T-helper 1 cell treated with Interleukin-12 subunit alpha and Interleukin-12 subunit beta and Interleukin-4 antibody, amounts not matched to agents 30 ng/mL and 1 ng/mL, for 36 hours (primary cell): ENCODE data around the gene RPL10A. TPM values are rescaled to one million over a fixed set of nuclear protein-coding genes. Genes with fewer than 3 reads are reported as not detected.
"Not testable (repeated sequence)": the region's sequence is repeated elsewhere in the genome, so short reads cannot be mapped to it uniquely, and the experiment has no call there.

Experiments
- intact Hi-C: fragments of 100-400 bp; cut with micrococcal nuclease; formaldehyde crosslinking; loops from one replicate; pipeline ENCODE4 v1.15.1; 2024
- total RNA-seq: library from RNA; stranded (reverse); gene quantifications from 2 replicates; pipeline ENCODE4 v1.2.3, GENCODE V29; 2022

RPL10A gene
- 1,175 and 1,189 TPM in 2 replicates for total RNA-seq

DNA sequence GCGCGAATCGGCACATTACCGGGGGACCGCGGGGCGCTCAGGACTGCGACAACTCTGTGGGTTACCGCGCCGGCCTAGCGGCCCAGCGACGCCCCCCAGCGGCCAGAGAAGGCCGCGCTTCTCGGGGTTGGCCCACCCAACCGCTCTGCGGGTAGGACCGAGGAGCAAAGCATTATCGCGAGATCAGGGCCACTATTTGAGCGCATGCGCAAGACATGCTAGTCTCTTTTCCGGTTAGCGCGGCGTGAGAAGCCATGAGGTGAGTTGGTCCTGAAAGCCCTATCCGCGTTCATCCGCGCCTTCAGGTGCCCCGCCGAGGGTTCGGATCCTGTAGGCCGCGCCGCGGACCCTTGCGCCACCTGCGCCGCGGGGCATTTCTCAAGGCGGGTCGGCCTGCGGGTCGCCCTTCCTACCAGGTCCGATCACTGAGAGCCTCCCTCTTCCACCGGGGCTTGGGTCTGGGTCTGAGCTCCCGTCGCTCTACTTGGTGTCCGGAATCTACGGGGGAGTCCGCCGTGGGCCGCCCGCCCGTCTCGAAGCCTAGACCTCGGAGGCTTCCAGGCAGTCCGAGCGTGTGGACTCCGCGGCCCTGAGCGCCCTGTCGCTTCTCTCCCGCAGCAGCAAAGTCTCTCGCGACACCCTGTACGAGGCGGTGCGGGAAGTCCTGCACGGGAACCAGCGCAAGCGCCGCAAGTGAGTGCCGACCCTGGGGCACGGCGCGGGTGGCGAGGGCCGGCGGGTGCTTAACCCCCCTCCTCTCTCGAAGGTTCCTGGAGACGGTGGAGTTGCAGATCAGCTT, at the start of gene RPL10A:
TSS of gene RPL10A (plus strand) at position 221 of the 799 bp plus-strand sequence. CDS start at position 255, 34 bp downstream.
- intact Hi-C loops = loop anchor here (1.0 to 2.0 kb wide), 11 partner anchors 16 to 269 kb away; partner anchors contain the start of genes ARMC12, DEF6, FANCE and PPARD

- intact Hi-C loops = loop anchor here (1.0 kb wide), 1 partner anchor 30 kb away; no protein-coding TSS in a partner anchor
These were observed 48.8 kb upstream of the RPL10A start for GRCh38 chr6:35419417-35419816.

GRCh38 chr6:35419961-35420360, 48.2 kb upstream of the RPL10A start:
- intact Hi-C loops = loop anchor here (1.0 kb wide), 1 partner anchor 29 kb away; no protein-coding TSS in a partner anchor

GRCh38 chr6:35425284-35425683, 42.9 kb upstream of the RPL10A start:
- intact Hi-C loops = no loop called here

DNA sequence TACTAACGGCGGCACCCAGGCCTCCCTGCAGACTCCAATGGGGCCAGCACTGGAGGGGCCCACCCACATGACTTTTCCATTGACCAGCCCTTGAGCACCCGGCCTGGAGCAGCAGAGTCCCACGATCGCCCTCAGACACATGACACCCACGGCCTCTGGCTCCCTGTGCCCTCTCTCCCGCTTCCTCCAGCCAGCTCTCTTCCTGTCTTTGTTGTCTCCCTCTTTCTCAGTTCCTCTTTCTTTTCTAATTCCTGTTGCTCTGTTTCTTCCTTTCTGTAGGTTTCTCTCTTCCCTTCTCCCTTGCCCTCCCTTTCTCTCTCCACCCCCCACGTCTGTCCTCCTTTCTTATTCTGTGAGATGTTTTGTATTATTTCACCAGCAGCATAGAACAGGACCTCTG, 42.1 kb upstream of the RPL10A start:
- intact Hi-C loops = no loop called here

- intact Hi-C loops = no loop called here
These were observed 40.8 kb upstream of the RPL10A start for GRCh38 chr6:35427435-35427834.

GRCh38 chr6:35427851-35428321, 40.3 kb upstream of the RPL10A start:
- intact Hi-C loops = no loop called here

DNA sequence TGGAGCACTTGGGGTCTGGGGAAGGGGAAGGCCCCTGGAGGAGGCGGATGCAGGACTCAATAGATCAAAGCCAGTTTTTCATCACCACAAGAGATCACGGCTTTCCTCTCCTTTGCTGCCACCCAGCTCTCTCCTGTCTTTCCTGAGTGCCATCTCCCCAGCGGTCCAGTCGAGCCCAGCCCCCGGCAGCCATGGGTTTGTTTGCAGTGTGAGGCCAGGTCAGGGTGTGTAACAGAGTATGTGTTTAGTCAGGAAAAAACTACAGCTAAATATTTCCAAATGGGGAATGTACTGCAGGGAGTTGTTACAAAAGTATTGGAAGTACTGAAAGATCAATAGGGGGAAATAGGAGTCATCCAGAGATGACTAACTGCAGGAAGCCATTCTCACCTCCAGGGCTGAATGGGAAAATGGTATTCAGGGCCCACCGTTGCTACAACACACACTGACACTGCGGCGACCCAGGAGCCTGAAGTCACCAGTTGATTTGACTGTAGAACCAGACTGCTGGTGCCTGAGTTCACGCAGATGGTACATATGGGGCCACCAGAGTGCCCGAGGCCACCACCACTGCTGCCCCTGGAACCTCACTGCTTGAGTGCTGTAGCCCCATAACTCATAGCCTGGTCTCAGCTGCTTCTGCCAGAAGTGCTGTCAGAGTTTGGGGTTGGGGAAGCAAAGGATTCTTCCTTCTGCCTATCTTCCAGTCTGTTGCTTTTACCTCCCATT, 39.6 kb upstream of the RPL10A start:
- intact Hi-C loops = no loop called here

GRCh38 chr6:35429463-35429862, 38.7 kb upstream of the RPL10A start:
- intact Hi-C loops = no loop called here

DNA sequence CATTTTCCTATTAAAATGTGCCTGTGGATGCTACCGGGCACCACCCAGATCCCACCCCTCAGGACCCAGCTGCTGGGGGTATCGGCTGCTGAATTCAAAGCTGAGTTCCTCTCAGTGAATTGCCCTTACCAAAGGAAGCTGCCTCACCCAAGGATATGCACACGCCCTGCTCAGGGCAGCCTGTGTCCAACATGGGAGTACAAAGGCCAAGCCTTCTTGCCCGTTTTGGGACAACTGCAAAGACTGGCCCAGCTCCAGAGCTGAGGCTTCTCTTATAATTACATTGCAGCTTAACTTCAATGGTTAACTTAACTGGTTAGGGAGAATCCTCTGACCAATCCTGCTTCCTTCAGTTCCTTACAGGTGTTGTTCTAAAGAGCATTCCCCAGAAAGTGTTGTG, 35.9 kb upstream of the RPL10A start:
- intact Hi-C loops = no loop called here

GRCh38 chr6:35432702-35433101, 35.5 kb upstream of the RPL10A start:
- intact Hi-C loops = not testable (repeated sequence)

DNA sequence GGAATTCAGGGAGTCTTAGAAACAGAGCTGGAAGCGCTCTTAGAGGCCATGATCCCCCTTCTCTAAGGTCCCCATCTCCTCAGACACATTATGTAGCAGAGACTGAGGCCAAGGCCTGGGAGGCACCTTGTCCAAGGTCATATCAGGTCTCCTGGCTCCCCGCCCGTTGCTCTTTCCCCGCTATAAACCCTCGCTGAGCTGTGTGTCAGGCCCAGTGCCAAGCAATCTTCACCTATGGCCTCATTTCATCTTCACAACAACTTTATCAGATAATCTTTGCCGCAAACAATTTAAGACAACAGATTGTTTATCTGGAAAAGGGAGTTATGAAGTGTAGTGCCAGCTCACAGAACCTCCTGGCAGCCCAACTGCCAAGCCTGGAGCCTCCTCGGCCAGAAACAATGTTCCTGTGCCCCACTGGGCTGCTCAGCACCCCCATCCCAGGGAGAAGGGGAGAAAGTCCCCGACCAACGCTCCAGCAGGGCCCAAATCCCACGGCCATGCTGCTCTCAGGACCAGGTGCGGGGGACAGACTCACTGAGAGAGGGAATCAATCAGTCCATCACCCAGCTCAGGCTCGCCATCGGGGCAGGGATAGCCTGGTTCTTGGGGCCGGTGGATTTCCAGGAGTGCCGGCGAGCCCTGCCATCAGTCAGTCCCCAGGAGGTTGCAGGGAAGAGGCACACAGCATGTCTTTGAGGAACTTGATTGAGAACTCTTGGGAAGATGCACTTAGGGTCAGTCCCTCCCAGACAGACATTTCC, 32.9 kb upstream of the RPL10A start:
- intact Hi-C loops = no loop called here

- intact Hi-C loops = no loop called here
These were observed 31.9 kb upstream of the RPL10A start for GRCh38 chr6:35436071-35436857.

DNA sequence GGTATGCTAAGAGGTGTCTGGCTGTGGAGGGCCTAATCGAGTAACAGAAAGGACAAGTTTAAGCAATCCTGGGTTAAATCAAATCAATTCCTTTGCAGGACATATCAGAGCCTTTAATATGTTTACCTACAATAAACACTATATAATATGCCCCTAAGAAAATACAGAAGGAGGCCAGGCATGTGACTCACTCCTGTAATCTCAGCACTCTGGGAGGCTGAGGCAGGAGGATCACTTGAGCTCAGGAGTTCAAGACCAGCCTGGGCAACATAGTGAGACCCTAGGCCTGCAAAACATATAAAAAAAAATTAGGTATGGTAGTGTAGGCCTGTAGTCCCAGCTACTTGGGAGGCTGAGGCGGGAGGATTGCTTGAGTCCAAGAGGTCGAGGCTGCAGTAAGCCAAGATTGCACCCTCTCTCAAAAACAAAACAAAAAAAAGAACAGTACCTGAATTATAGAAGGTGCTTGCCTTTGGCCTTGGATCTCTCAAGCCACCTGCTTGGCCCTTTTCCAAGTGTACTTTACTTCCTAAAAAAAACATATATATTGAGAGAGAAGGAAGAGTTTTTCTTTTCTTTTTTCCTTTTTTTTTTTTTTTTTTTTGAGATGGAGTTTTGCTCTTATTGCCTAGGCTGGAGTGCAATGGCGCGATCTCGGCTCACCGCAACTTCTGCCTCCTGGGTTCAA, 29.7 kb upstream of the RPL10A start:
- intact Hi-C loops = not testable (repeated sequence)

GRCh38 chr6:35439308-35439707, 28.9 kb upstream of the RPL10A start:
- intact Hi-C loops = no loop called here

DNA sequence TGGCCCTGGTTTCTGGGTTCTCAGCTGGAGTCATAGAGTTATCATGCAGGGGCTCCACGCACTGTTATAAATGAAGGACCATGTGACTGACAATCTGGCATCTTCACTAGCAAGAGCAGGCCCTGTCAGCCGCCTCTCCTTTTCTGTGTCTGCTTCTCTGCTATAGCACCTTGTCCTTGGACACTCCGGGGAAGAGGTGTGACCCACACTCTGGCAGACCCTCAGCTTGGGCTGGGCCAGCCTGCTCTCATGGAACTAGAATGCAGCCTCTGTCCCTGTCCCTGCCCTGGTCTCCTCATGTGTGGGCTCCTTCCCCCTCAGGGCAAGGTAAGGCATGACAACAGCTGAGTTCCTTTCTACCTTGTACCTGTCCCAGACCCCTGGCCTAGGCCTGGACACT, 27.0 kb upstream of the RPL10A start:
- intact Hi-C loops = no loop called here

GRCh38 chr6:35441642-35442041, 26.6 kb upstream of the RPL10A start:
- intact Hi-C loops = no loop called here

- intact Hi-C loops = no loop called here
These were observed 25.5 kb upstream of the RPL10A start for GRCh38 chr6:35442693-35443092.

- intact Hi-C loops = no loop called here
These were observed 24.7 kb upstream of the RPL10A start for GRCh38 chr6:35443341-35444030.
